ENCODE measurements around the gene CSRNP2. TPM values are rescaled to one million over a fixed set of nuclear protein-coding genes. Genes with fewer than 3 reads are reported as not detected.
A peak's percentile ranks its signal among the peaks of the same experiment; 100 is the strongest.
"Not testable (repeated sequence)": the region's sequence is repeated elsewhere in the genome, so short reads cannot be mapped to it uniquely, and the experiment has no call there.

The CSRNP2 gene
- total RNA-seq, 1 experiment from 2014 or later: 14.5 TPM

- DNase-seq (ENCODE audit: low read depth): not testable (repeated sequence)
Observed at GRCh38 chr12:51078346-51078745, 5.0 kb downstream of the CSRNP2 start.

GRCh38 chr12:51077930-51078329 is 5.5 kb downstream of the CSRNP2 start:
- no peak for DNase-seq (ENCODE audit: low read depth)

GRCh38 chr12:51076236-51076930 is 7.0 kb downstream of the CSRNP2 start:
- DNase-seq (ENCODE audit: low read depth): no peak

- DNase-seq (ENCODE audit: low read depth): no peak
Observed at GRCh38 chr12:51075390-51075789, 8.0 kb downstream of the CSRNP2 start.

DNA sequence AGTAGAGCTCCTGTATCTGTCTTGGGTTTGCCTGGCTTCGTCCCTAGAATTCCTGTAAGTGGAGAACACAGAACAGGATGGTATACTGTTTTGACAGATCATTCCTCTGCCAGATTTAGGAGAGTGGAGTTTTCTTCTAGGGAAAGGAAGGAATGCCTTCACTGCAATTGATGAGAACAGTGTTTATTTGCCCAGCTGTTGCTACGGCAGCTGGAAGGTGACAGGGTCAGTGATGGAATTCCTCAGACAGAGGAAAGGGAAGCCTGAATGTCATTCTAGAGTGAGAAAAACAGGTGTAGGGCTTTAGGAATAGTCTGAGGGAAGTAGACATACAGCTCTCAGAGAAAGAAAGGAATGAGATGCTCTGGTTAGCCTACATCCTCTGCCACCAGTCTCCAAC is 11.7 kb downstream of the CSRNP2 start:
- DNase-seq (ENCODE audit: low read depth): no peak

DNA sequence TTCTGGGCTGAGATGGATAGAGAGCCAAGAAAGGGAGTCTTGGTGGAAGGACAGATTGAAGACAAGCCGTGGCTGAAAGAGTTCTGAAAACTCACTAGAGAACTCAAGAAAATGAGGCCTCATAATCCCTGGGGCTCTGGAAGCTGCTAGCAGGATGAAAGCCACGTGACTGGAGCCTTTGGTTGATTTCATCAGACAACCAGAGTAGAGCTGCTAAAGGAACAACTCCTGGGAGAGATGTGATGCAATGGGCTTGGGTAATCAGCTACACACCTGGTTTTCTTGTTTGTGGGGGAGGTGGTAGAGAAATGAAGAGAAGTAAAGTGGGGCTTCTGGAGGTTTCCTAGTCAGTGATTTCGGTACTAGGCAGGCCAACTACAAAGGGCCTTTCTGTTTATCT is 13.4 kb downstream of the CSRNP2 start:
- DNase-seq (ENCODE audit: low read depth): no peak

GRCh38 chr12:51067771-51068170 is 15.6 kb downstream of the CSRNP2 start:
- DNase-seq (ENCODE audit: low read depth): no peak

GRCh38 chr12:51067229-51067628 is 16.2 kb downstream of the CSRNP2 start:
- DNase-seq (ENCODE audit: low read depth): no peak

- DNase-seq (ENCODE audit: low read depth): no peak
Observed at GRCh38 chr12:51065530-51065929, 17.9 kb downstream of the CSRNP2 start.

DNA sequence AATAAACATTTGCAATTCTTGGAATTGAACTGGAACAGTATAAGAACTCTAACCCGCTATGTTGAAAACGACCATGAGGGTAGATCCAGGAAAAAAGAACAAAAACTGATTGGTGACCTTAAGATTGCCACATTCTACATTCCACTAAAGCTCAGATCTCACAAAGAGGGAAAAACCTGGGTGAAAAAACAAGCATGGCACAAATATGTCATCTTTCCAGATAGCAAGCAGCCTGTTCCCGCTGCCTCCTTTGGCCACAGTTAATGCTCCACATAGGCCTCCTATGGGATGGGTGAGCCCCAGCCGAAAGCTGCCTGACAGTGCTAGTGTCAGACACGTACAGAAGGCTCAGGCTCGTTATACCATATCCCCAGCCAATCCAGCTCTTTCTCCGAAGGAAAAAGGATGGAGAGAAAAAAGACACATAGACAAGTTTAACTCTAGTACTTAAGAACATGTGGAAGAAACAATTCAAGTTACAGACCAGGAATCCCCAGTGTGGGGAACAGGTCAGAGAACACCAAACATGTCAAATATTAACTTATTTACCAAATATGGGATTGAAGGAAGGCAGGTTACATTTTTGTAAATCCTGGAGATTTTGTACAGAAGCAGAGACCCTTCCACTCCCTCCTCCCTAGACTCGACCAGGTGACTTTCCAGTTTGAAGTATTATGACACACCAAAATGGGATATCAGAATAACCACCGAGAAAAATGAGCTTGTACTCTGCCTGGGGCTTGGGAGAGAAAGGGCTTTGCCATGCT is 20.6 kb downstream of the CSRNP2 start:
- DNase-seq (ENCODE audit: low read depth): no peak

DNA sequence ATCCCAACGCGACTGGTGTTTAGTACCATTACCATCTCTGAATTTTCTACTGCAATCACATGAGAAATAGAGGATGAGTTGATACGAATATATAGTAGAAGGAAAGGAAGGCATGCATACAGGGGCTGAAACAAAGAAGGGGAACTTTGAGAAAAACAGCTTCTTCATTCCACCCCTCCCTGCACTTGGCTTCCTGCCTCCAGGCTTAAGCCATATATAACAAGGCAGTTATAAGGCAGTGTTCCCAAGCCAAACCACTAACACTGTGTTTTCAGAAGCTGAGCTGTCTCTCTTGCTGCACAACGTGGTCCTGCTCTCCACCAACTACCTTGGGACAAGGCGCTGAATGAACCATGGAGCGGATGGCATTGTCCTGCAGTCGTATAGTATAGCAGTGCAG is 24.3 kb downstream of the CSRNP2 start:
- no peak for DNase-seq (ENCODE audit: low read depth)

DNA sequence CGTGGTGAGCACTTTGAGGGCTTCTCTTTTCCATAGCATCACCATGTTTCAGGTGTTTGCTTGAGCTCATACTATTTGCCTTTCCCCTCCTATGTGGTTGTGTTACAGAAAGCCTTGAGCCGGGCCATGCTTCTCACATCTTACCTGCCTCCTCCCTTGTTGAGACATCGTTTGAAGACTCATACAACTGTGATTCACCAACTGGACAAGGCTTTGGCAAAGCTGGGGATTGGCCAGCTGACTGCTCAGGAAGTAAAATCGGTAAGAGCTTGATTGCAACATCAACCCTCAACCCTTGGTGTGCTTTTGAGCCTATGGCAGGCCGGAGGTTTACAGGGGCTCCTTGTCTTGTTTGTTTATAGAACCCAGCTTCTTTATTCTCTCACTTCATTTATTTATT is 27.2 kb downstream of the CSRNP2 start:
- DNase-seq (ENCODE audit: low read depth): peak; percentile 83

DNA sequence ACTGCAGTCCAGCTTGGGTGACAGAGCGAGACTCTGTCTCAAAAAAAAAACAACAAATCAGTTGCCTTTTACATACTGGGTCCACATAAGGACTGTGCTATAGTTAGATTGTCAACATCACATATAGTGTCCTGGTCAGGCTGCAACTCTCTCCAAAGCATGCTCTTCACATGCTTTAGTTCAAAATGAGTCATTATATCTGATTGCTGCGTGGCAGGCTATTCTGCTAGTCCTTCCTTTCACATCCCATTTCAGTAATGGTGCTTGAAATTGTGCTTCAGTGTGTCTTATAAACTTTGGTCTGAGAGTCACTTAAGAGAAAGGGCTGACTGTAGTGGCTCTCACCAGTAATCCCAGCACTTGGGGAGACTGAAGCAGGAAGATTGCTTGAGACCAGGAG is 28.3 kb downstream of the CSRNP2 start:
- peak; percentile 8 for DNase-seq (ENCODE audit: low read depth)

DNA sequence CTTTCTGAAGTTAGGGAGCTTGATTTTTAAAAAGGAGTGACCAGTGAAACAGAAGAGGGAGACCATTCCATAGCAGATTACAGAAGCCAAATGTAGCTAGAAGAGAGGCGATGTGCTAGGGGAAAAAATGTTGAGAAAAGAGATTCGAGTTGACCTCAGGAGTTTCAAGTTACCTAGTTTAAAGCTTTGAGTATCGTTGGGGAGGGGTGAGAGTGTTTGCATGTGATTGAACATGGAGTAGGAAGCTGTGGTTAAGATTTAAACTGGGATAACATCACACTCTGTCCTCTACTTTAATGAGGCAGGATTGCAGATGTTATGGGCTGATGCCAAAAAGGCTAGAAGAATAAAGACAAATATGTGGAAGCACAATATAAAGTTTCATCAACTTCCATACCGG is 31.6 kb downstream of the CSRNP2 start:
- no peak for DNase-seq (ENCODE audit: low read depth)

GRCh38 chr12:51049525-51049924 is 33.9 kb downstream of the CSRNP2 start:
- no peak for DNase-seq (ENCODE audit: low read depth)

DNA sequence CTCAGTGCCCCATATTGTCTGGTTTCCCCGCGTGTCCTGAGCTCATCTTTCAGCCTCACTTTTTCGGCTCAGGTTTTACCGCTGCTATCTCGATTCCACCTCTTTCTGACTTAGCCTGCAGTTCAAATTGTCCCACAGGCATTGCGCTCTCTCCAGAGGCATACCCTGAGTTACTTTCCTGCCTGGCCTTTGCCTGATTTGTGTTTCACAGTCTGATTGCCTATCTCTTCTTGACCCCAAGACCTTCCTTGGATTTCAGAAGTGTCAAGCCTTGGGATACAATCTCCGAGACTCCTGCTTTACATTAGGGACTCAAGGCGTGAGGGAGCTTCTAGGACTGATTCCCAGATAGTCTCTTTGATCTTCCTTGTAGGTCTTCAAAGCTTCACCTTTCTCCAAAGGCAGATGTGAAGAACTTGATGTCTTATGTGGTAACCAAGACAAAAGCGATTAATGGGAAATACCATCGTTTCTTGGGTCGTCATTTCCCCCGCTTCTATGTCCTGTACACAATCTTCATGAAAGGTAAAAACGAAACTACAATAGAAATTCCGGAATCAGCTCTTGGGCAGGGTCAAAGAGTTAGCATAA is 34.6 kb downstream of the CSRNP2 start:
- no peak for DNase-seq (ENCODE audit: low read depth)

GRCh38 chr12:51047655-51048540 is 35.5 kb downstream of the CSRNP2 start, which contains the start of gene LETMD1:
Gene LETMD1 (plus strand): TSS chr12:51048327. CDS start chr12:51048357, 30 bp downstream.
- peak; percentile 97 for DNase-seq (ENCODE audit: low read depth)

DNA sequence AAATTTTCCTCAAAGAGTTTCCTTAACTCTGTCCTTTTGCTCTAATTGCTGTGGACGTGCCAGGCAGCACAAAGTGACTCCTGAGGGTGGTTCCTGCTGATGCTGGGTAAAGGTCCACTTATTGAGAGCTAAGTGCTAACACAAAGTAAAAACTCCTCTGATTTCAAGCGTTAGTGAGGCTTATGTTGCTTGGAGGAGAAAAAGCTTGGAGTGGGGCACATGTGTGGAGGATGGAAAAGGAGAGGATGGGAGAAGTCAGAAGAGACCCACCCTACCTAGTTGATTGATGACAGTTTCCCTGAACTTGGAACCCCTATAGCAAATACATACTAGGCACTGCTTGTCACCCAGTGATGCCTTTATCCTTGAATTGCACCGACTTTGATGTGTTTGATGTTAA is 47.1 kb downstream of the CSRNP2 start:
- DNase-seq (ENCODE audit: low read depth): no peak

DNA sequence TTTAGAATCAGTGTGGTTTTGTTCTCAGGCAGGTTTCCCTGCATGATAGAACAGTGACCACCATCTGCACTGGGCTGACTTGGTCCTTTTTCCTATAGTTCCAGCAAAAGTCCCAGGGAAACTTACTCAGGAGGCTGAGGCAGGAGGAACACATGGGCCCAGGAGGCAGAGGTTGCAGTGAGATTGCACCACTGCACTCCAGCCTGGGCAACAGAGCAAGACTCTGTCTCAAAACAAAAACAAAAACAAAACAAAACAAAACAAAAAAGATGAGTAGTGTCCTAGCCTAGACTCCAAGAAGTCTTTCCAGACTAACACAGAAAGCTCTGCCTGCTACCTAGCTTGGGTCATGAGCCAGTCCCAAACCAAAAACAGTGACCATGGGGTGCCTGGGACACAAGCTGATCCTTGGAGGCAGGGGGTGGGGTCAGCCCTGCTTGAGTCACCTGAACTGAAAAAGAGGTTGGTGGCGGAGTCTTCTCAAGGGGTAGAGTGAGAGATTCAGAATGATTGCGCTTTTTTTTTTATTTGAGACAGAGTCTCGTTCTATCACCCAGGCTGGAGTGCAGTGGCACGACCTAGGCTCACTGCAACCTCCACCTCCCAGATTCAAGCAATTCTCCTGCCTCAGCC is 49.8 kb downstream of the CSRNP2 start:
- DNase-seq (ENCODE audit: low read depth): no peak

- DNase-seq (ENCODE audit: low read depth): no peak
Observed at GRCh38 chr12:51033048-51033447, 50.3 kb downstream of the CSRNP2 start.

GRCh38 chr12:51028813-51029150 is 54.6 kb downstream of the CSRNP2 start:
- DNase-seq (ENCODE audit: low read depth): no peak
